D341Med (cell line): ENCODE results near the gene ORC2.
"Not testable (repeated sequence)": the region's sequence is repeated elsewhere in the genome, so short reads cannot be mapped to it uniquely, and the experiment has no call there.

Experiments
- DNase-seq: peaks from one replicate; pipeline ENCODE4 v3.0.0; 2012; ENCODE audit warnings: low spot score

ORC2 gene

GRCh38 chr2:200963124-200963917, at the start of gene ORC2:
TSS of gene ORC2 (minus strand) at chr2:200963660. CDS start at chr2:200958123, 5,537 bp downstream.
- DNase-seq, result peak; percentile 96

- DNase-seq, result no peak
These were observed 44.9 kb upstream of the ORC2 start for GRCh38 chr2:201008296-201008829.

- no peak for DNase-seq
These were observed 44.1 kb upstream of the ORC2 start for GRCh38 chr2:201007584-201007998.

GRCh38 chr2:201006704-201007103, 43.2 kb upstream of the ORC2 start:
- DNase-seq, result no peak

GRCh38 chr2:201004370-201004769, 40.9 kb upstream of the ORC2 start:
- no peak for DNase-seq

- no peak for DNase-seq
These were observed 29.6 kb upstream of the ORC2 start for GRCh38 chr2:200993097-200993496.

GRCh38 chr2:200987137-200987536, 23.7 kb upstream of the ORC2 start:
- no peak for DNase-seq

GRCh38 chr2:200985799-200986198, 22.3 kb upstream of the ORC2 start:
- DNase-seq, result no peak

GRCh38 chr2:200976710-200977109, 13.2 kb upstream of the ORC2 start:
- no peak for DNase-seq

GRCh38 chr2:200975672-200976071, 12.2 kb upstream of the ORC2 start:
- no peak for DNase-seq

- not testable (repeated sequence) for DNase-seq
These were observed 6.6 kb upstream of the ORC2 start for GRCh38 chr2:200970057-200970456.

- DNase-seq, result no peak
These were observed 5.3 kb upstream of the ORC2 start for GRCh38 chr2:200968735-200969134.

GRCh38 chr2:200968162-200968561, 4.7 kb upstream of the ORC2 start:
- no peak for DNase-seq

GRCh38 chr2:200966770-200967169, 3.3 kb upstream of the ORC2 start:
- peak; percentile 34 for DNase-seq

- no peak for DNase-seq
These were observed 1.0 kb upstream of the ORC2 start for GRCh38 chr2:200964498-200964897.

- DNase-seq, result not testable (repeated sequence)
These were observed 425 bp upstream of the ORC2 start for GRCh38 chr2:200963918-200964252.

- no peak for DNase-seq
These were observed 693 bp downstream of the ORC2 start for GRCh38 chr2:200962811-200963123.

- no peak for DNase-seq
These were observed 1.8 kb downstream of the ORC2 start for GRCh38 chr2:200961674-200962073.

- no peak for DNase-seq
These were observed 13.1 kb downstream of the ORC2 start for GRCh38 chr2:200950378-200950777.

GRCh38 chr2:200945395-200945729, 18.1 kb downstream of the ORC2 start:
- DNase-seq, result no peak

- DNase-seq, result no peak
These were observed 18.7 kb downstream of the ORC2 start for GRCh38 chr2:200944467-200945394.

GRCh38 chr2:200943527-200944105, 19.8 kb downstream of the ORC2 start:
- no peak for DNase-seq

- DNase-seq, result no peak
These were observed 23.6 kb downstream of the ORC2 start for GRCh38 chr2:200939832-200940231.
